ENCODE data around the gene C1orf159. TPM values are rescaled to one million over a fixed set of nuclear protein-coding genes. Genes with fewer than 3 reads are reported as not detected.
A peak's percentile ranks its signal among the peaks of the same experiment; 100 is the strongest.
"Not testable (repeated sequence)": the region's sequence is repeated elsewhere in the genome, so short reads cannot be mapped to it uniquely, and the experiment has no call there.

The C1orf159 gene
- polyA plus RNA-seq, 3 donors, result 3.0 to 18.8 (median 3.3) TPM

DNA sequence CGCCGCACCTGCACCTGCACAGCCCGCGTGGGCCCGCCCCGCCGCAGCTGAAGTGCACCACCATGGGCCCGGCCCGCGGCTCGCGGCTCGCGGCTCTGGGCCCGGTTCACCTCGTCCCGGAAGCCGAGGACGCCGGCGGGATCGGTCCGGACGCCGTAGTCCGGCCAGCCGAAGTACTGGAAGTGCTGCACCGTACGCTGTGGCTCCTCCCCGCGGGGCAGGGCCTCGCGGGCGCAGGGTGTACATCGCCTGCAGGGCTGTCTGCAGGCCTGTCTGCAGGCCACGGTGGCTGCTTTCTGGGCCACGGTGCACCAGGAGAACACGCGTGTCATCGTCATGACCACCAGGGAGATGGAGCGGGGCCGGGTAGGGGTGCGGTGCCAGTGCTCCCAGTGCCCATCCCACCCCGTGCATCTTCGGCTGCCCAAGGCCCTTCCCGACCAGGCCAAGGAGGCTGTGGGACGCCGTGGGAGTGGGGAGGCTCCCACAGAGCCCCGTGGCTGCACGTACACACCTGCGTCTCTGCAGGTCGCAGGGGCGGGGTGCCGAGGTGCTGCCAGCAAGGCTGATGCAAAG, 48.5 kb downstream of the C1orf159 start:
- H3K27ac ChIP-seq (ENCODE audit: low read depth in 1 of 2, low read length in 2 of 2), result no peak overlapping the region
- 90% methylated on average over 53 of the region's 54 CpGs for WGBS (ENCODE audit: insufficient coverage)
- no peak overlapping the region for H3K9ac ChIP-seq (ENCODE audit: insufficient read depth, low read length, poor library complexity, severe bottlenecking)
- no peaks in the 10 kb centered on the region for H4K20me1 ChIP-seq (ENCODE audit: insufficient read depth, low read length)
- no peak overlapping the region for H3K4me3 ChIP-seq (replicated peaks in 1 of 3; ENCODE audit: low read depth in 2 of 3, low read length in 3 of 3)
- peak overlapping the region in 1 of 7 donors; percentile 80 for H3K27ac Mint-ChIP-seq
- intact Hi-C loops (cut with micrococcal nuclease), result loop anchor here in 1 of 2 donors (5.0 to 10.0 kb wide), 2 partner anchors 35 to 83 kb away; partner anchors contain the start of gene PERM1
- H3K4me1 ChIP-seq (ENCODE audit: control insufficient read depth in 1 of 2, insufficient read depth in 2 of 2, low read length in 2 of 2), result peaks cover 16 to 28% of the 10 kb centered on the region in 2 donors
- no peak overlapping the region for H2AFZ ChIP-seq (ENCODE audit: insufficient read depth, low read depth, low read length, poor library complexity, severe bottlenecking)
- peaks cover 0 to 3% of the 10 kb centered on the region in 2 donors for H3K9me3 ChIP-seq (replicated peaks in 1 of 2; ENCODE audit: control insufficient read depth in 1 of 2, insufficient read depth in 1 of 2, low read length in 2 of 2)
- H3K36me3 ChIP-seq (replicated peaks in 1 of 2; ENCODE audit: control insufficient read depth in 1 of 2, insufficient read depth in 2 of 2, low read length in 2 of 2), result no peaks in the 10 kb centered on the region
- TF ChIP-seq, protein P1, sequence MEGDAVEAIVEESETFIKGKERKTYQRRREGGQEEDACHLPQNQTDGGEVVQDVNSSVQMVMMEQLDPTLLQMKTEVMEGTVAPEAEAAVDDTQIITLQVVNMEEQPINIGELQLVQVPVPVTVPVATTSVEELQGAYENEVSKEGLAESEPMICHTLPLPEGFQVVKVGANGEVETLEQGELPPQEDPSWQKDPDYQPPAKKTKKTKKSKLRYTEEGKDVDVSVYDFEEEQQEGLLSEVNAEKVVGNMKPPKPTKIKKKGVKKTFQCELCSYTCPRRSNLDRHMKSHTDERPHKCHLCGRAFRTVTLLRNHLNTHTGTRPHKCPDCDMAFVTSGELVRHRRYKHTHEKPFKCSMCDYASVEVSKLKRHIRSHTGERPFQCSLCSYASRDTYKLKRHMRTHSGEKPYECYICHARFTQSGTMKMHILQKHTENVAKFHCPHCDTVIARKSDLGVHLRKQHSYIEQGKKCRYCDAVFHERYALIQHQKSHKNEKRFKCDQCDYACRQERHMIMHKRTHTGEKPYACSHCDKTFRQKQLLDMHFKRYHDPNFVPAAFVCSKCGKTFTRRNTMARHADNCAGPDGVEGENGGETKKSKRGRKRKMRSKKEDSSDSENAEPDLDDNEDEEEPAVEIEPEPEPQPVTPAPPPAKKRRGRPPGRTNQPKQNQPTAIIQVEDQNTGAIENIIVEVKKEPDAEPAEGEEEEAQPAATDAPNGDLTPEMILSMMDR (IDR thresholded peaks at IDR 0.05), result no peak
- H3K79me2 ChIP-seq (ENCODE audit: insufficient read depth, low read length), result no peaks in the 10 kb centered on the region
- H3K27me3 ChIP-seq (ENCODE audit: control insufficient read depth in 2 of 2, insufficient read depth in 2 of 2, low read length in 2 of 2), result peaks cover 0 to 41% of the 10 kb centered on the region in 2 donors
- H3K27me3 Mint-ChIP-seq (ENCODE audit: low read depth in 3 of 3), result peaks cover 34 to 71% (median 49%) of the 10 kb centered on the region in 3 donors
- H3K4me2 ChIP-seq (replicated peaks; ENCODE audit: extremely low read depth, low read length, poor library complexity, severe bottlenecking), result no peak overlapping the region
- no peaks in the 10 kb centered on the region for H3K36me3 Mint-ChIP-seq
- no peak for DNase-seq
- H3K4me3 Mint-ChIP-seq, result peak overlapping the region in 1 of 2 donors; percentile 39
- H3K4me1 Mint-ChIP-seq, result peaks cover 9% of the 10 kb centered on the region
- H3K9me3 Mint-ChIP-seq, result peaks cover 0 to 4% (median 0%) of the 10 kb centered on the region in 7 donors

DNA sequence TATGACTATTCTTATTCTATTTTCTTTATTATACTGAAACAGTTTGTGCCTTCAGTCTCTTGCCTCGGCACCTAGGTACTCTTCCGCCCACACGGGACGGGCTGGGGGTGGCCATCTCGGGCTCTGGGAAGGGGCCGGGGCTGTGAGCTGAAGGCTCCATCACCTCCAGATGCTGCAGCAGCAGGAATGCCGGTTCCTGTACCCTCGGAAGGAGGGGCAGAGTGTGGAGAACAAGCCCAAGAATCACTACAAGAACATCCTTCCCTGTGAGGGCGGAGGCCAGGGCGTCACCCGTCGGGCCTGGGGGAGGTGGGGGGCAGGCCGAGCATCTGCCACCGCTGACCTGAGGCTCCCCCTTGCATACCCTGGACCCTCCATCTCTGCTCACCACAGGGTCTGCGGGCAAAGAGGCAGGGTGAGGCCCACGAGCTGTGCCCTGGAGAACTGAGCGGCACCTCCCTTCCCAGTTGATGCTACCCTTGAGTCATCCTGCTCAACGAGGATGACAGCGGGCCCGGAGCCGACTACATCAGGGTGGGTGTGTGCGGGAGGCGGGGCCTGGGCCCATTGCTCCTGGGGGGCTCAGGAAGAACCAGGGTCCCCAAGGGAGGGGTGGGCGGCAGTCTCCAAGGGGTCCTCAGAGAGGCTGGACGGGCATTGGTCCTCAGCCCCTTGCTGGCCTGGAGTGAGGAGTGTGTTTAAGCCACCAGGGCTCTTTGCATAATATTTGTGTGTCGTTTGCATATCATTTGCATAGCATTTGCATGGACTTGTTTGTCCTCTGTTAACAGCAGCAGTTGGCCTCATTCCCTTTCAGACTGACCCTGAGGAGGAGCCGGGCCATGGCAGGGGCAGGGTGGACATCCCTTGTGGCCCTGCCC, 49.2 kb downstream of the C1orf159 start:
- no peak overlapping the region for H3K4me2 ChIP-seq (replicated peaks; ENCODE audit: extremely low read depth, low read length, poor library complexity, severe bottlenecking)

DNA sequence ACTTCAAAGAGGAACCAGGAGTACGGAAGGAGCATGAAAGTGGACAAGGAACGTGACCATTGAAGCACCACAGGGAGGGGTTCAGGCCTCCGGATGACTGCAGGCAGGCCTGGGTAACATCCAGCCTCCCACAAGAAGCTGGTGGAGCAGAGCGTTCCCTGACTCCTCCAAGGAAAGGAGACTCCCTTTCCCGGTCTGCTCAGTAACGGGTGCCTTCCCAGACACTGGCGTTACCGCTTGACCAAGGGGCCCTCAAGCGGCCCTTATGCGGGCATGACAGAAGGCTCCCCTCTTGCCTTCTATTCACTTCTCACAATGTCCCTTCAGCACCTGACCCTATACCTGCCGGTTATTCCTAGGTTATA, 50.0 kb downstream of the C1orf159 start:
- intact Hi-C loops (cut with micrococcal nuclease), result loop anchor here in 1 of 2 donors (5.0 to 10.0 kb wide), 2 partner anchors 34 to 81 kb away; partner anchors contain the start of gene PERM1
- H3K36me3 ChIP-seq (replicated peaks in 1 of 2; ENCODE audit: control insufficient read depth in 1 of 2, insufficient read depth in 2 of 2, low read length in 2 of 2); H3K9ac ChIP-seq (ENCODE audit: insufficient read depth, low read length, poor library complexity, severe bottlenecking); H3K27ac ChIP-seq (ENCODE audit: low read depth in 1 of 2, low read length in 2 of 2); H3K9me3 ChIP-seq (replicated peaks in 1 of 2; ENCODE audit: control insufficient read depth in 1 of 2, insufficient read depth in 1 of 2, low read length in 2 of 2); H3K4me3 ChIP-seq (replicated peaks in 1 of 3; ENCODE audit: low read depth in 2 of 3, low read length in 3 of 3); H3K4me2 ChIP-seq (replicated peaks; ENCODE audit: extremely low read depth, low read length, poor library complexity, severe bottlenecking); H4K20me1 ChIP-seq (ENCODE audit: insufficient read depth, low read length); H3K4me3 Mint-ChIP-seq; H3K79me2 ChIP-seq (ENCODE audit: insufficient read depth, low read length); H3K9me3 Mint-ChIP-seq; H2AFZ ChIP-seq (ENCODE audit: insufficient read depth, low read depth, low read length, poor library complexity, severe bottlenecking); H3K36me3 Mint-ChIP-seq: not testable (repeated sequence)
- peak in 1 of 3 donors; percentile 39 for DNase-seq
- peaks cover 3 to 53% of the 10 kb centered on the region in 2 donors for H3K27me3 ChIP-seq (ENCODE audit: control insufficient read depth in 2 of 2, insufficient read depth in 2 of 2, low read length in 2 of 2)
- peaks cover 19 to 31% of the 10 kb centered on the region in 2 donors for H3K4me1 ChIP-seq (ENCODE audit: control insufficient read depth in 1 of 2, insufficient read depth in 2 of 2, low read length in 2 of 2)
- WGBS (ENCODE audit: insufficient coverage), result 63% methylated on average over 7 of the region's 11 CpGs
- H3K4me1 Mint-ChIP-seq, result peaks cover 14% of the 10 kb centered on the region
- peaks cover 47 to 80% (median 63%) of the 10 kb centered on the region in 3 donors for H3K27me3 Mint-ChIP-seq (ENCODE audit: low read depth in 3 of 3)
- H3K27ac Mint-ChIP-seq, result peak overlapping the region in 3 of 7 donors; percentile 3 to 65 (median 9)

More for the DNA sequence above, 49.2 kb downstream of the C1orf159 start:
- no peak overlapping the region for H2AFZ ChIP-seq (ENCODE audit: insufficient read depth, low read depth, low read length, poor library complexity, severe bottlenecking)
- no peaks in the 10 kb centered on the region for H4K20me1 ChIP-seq (ENCODE audit: insufficient read depth, low read length)
- H3K36me3 ChIP-seq (replicated peaks in 1 of 2; ENCODE audit: control insufficient read depth in 1 of 2, insufficient read depth in 2 of 2, low read length in 2 of 2), result no peaks in the 10 kb centered on the region
- intact Hi-C loops (cut with micrococcal nuclease), result loop anchor here in 1 of 2 donors (5.0 to 10.0 kb wide), 2 partner anchors 34 to 82 kb away; partner anchors contain the start of gene PERM1
- DNase-seq, result peak in 1 of 3 donors; percentile 47
- TF ChIP-seq, protein P1 (IDR thresholded peaks at IDR 0.05), result no peak
- no peak overlapping the region for H3K27ac ChIP-seq (ENCODE audit: low read depth in 1 of 2, low read length in 2 of 2)
- peaks cover 40 to 76% (median 56%) of the 10 kb centered on the region in 3 donors for H3K27me3 Mint-ChIP-seq (ENCODE audit: low read depth in 3 of 3)
- H3K4me1 ChIP-seq (ENCODE audit: control insufficient read depth in 1 of 2, insufficient read depth in 2 of 2, low read length in 2 of 2), result peaks cover 19 to 30% of the 10 kb centered on the region in 2 donors
- H3K36me3 Mint-ChIP-seq, result no peaks in the 10 kb centered on the region
- peak overlapping the region in 2 of 7 donors; percentile 25 to 79 for H3K27ac Mint-ChIP-seq
- peaks cover 12% of the 10 kb centered on the region for H3K4me1 Mint-ChIP-seq
- no peak overlapping the region for H3K4me3 ChIP-seq (replicated peaks in 1 of 3; ENCODE audit: low read depth in 2 of 3, low read length in 3 of 3)
- peaks cover 0 to 4% (median 0%) of the 10 kb centered on the region in 7 donors for H3K9me3 Mint-ChIP-seq
- H3K9me3 ChIP-seq (replicated peaks in 1 of 2; ENCODE audit: control insufficient read depth in 1 of 2, insufficient read depth in 1 of 2, low read length in 2 of 2), result peaks cover 0 to 3% of the 10 kb centered on the region in 2 donors
- whole genome bisulfite sequencing (ENCODE audit: insufficient coverage), result 68% methylated on average over 20 of the region's 27 CpGs
- H3K9ac ChIP-seq (ENCODE audit: insufficient read depth, low read length, poor library complexity, severe bottlenecking), result no peak overlapping the region
- peak overlapping the region in 1 of 2 donors; percentile 48 for H3K4me3 Mint-ChIP-seq
- H3K79me2 ChIP-seq (ENCODE audit: insufficient read depth, low read length), result no peaks in the 10 kb centered on the region
- peaks cover under 1 to 46% of the 10 kb centered on the region in 2 donors for H3K27me3 ChIP-seq (ENCODE audit: control insufficient read depth in 2 of 2, insufficient read depth in 2 of 2, low read length in 2 of 2)
